Esophagus muscularis mucosa (tissue), 4 donors: Measurements from ENCODE around the gene NSD1. TPM values are rescaled to one million over a fixed set of nuclear protein-coding genes. Genes with fewer than 3 reads are reported as not detected.

Experiments used
- DNase-seq: peaks from one replicate; pipeline ENCODE4 v3.0.0-alpha.2; 2017; ENCODE audit errors: extremely low spot score
- H3K27ac ChIP-seq, 4 donors: fragments of 200-600 bp; sonication (generic); replicated peaks in 1 of 4; 1 replicate in 3 of 4; 2 replicates in 1 of 4; pipeline ENCODE4 v1.5.1; 2016 to 2019; ENCODE audit warnings: mild to moderate bottlenecking in 1 of 4
- H3K27me3 ChIP-seq, 4 donors: fragments of 200-600 bp; sonication (generic); one replicate each; pipeline versions ENCODE4 v1.5.1 to v1.6.0; 2016 to 2019
- H3K36me3 ChIP-seq, 4 donors: fragments of 200-600 bp; sonication (generic); one replicate each; pipeline ENCODE4 v1.5.1; 2016 to 2019
- H3K4me1 ChIP-seq, 4 donors: fragments of 200-600 bp; sonication (generic); one replicate each; pipeline ENCODE4 v1.5.1; 2016 to 2019
- H3K4me3 ChIP-seq, 4 donors: fragments of 200-600 bp; sonication (generic); 1 replicate in 2 of 4; 2 replicates in 2 of 4; pipeline ENCODE4 v1.5.1; 2016 to 2019; ENCODE audit warnings: mild to moderate bottlenecking in 4 of 4, moderate library complexity in 1 of 4
- H3K9me3 ChIP-seq, 4 donors: fragments of 200-600 bp; sonication (generic); 1 replicate in 3 of 4; 2 replicates in 1 of 4; pipeline ENCODE4 v1.5.1; 2016 to 2019
- CTCF ChIP-seq, 3 experiments: fragments of 200-600 bp in 2 of 3; fragments of 450-650 bp in 1 of 3; sonication (generic) in 2 of 3; IDR thresholded peaks; one replicate each; pipeline ENCODE4 v1.5.1; 2017 to 2019; ENCODE audit warnings: antibody characterized with exemption in 3 of 3, mild to moderate bottlenecking in 2 of 3, moderate library complexity in 1 of 3
- EP300 ChIP-seq: sonication (generic); formaldehyde crosslinking; IDR thresholded peaks from one replicate; pipeline ENCODE4 v1.6.1; 2017; ENCODE audit warnings: antibody characterized with exemption
- POLR2A ChIP-seq: fragments of 450-650 bp; IDR thresholded peaks from one replicate; pipeline ENCODE4 v1.6.1; 2017; ENCODE audit warnings: antibody characterized with exemption, moderate library complexity, mild to moderate bottlenecking, low read depth
- POLR2AphosphoS5 ChIP-seq, 2 donors: sonication (generic); formaldehyde crosslinking; IDR thresholded peaks; one replicate each; pipeline ENCODE4 v1.6.1; 2017; ENCODE audit warnings: antibody characterized with exemption in 2 of 2
- WGBS: methylation state at CpG from one replicate; pipeline ENCODE4 v1.1.5; 2018; 5-methylcytosine and 5-hydroxymethylcytosine counted together
- intact Hi-C: fragments of 100-400 bp; cut with DNase I; formaldehyde crosslinking; loops from one replicate; pipeline ENCODE4 v1.15.1; 2023
- total RNA-seq, 4 donors: library from RNA; depleted of rRNA; stranded (reverse); fragments of >200 nt; gene quantifications; one replicate each; pipeline versions ENCODE4 v1.1.0 to v1.2.1, GENCODE V29; 2016

NSD1 gene
- total RNA-seq, 4 donors from 2014 or later: 35.1 to 47.9 (median 43.7) TPM

- H3K4me3 ChIP-seq: no peak overlapping the region
- H3K27me3 ChIP-seq: no peaks in the 10 kb centered on the region
- H3K4me1 ChIP-seq: peaks cover 38 to 48% (median 45%) of the 10 kb centered on the region in 4 donors
- WGBS: 85% methylated on average over 2 of the region's 2 CpGs
- intact Hi-C loops: no loop called here
- no peak for DNase-seq
- no peak overlapping the region for H3K27ac ChIP-seq
- peaks cover 22 to 43% (median 37%) of the 10 kb centered on the region in 4 donors for H3K36me3 ChIP-seq
- TF ChIP-seq POLR2AphosphoS5 (IDR thresholded peaks at IDR 0.05): no peak
- no peak for TF ChIP-seq CTCF (IDR thresholded peaks at IDR 0.05)
- TF ChIP-seq EP300: no peak
- TF ChIP-seq POLR2A: no peak
- no peaks in the 10 kb centered on the region for H3K9me3 ChIP-seq
Observed at GRCh38 chr5:177297922-177298321, 164.3 kb downstream of the NSD1 start.

- no peaks in the 10 kb centered on the region for H3K27me3 ChIP-seq
- 74% methylated on average over 9 of the region's 9 CpGs for WGBS
- intact Hi-C loops: loop anchor here (10.0 kb wide), 1 partner anchor 185 kb away; no protein-coding TSS in a partner anchor
- TF ChIP-seq POLR2A (no peak), CTCF (IDR thresholded peaks at IDR 0.05) (no peak)
- peaks cover 48 to 56% (median 54%) of the 10 kb centered on the region in 4 donors for H3K4me1 ChIP-seq
- H3K27ac ChIP-seq: peak overlapping the region; percentile 62 to 90 (median 78)
- no peak for DNase-seq
- no peaks in the 10 kb centered on the region for H3K9me3 ChIP-seq
- no peak overlapping the region for H3K4me3 ChIP-seq
- peaks cover 12 to 25% (median 20%) of the 10 kb centered on the region in 4 donors for H3K36me3 ChIP-seq
Observed at GRCh38 chr5:177299697-177300096, 166.1 kb downstream of the NSD1 start.

- H3K4me1 ChIP-seq: peaks cover 55 to 63% (median 61%) of the 10 kb centered on the region in 4 donors
- intact Hi-C loops: loop anchor here (10.0 kb wide), 1 partner anchor 186 kb away; no protein-coding TSS in a partner anchor
- no peak overlapping the region for H3K4me3 ChIP-seq
- WGBS: 22% methylated on average over 4 of the region's 4 CpGs
- no peak for TF ChIP-seq EP300
- TF ChIP-seq POLR2AphosphoS5 (IDR thresholded peaks at IDR 0.05): peak; percentile 31 to 61
- no peaks in the 10 kb centered on the region for H3K9me3 ChIP-seq
- H3K27me3 ChIP-seq: no peaks in the 10 kb centered on the region
- no peak for DNase-seq
- H3K36me3 ChIP-seq: peaks cover 5 to 22% (median 18%) of the 10 kb centered on the region in 4 donors
- peak overlapping the region; percentile 62 to 90 (median 78) for H3K27ac ChIP-seq
Observed at GRCh38 chr5:177300236-177300880, 166.8 kb downstream of the NSD1 start.

GRCh38 chr5:177300951-177301350, 167.4 kb downstream of the NSD1 start:
- 96% methylated on average over 2 of the region's 2 CpGs for WGBS
- Histone ChIP-seq H3K27ac (peak overlapping the region; percentile 62 to 90 (median 78)), H3K9me3 (no peaks in the 10 kb centered on the region), H3K4me3 (no peak overlapping the region), H3K27me3 (no peaks in the 10 kb centered on the region), H3K4me1 (peaks cover 57 to 67% (median 64%) of the 10 kb centered on the region in 4 donors), H3K36me3 (peaks cover 0 to 22% (median 18%) of the 10 kb centered on the region in 4 donors)
- no peak for DNase-seq
- intact Hi-C loops: loop anchor here (10.0 kb wide), 1 partner anchor 186 kb away; no protein-coding TSS in a partner anchor
- no peak for TF ChIP-seq CTCF (IDR thresholded peaks at IDR 0.05)
- TF ChIP-seq POLR2AphosphoS5 (IDR thresholded peaks at IDR 0.05): no peak
- TF ChIP-seq EP300: no peak

GRCh38 chr5:177301503-177302165, 168.1 kb downstream of the NSD1 start:
- 53% methylated on average over 5 of the region's 7 CpGs for WGBS
- Histone ChIP-seq H3K27me3 (no peaks in the 10 kb centered on the region), H3K27ac (peak overlapping the region; percentile 52 to 90 (median 75)), H3K36me3 (peaks cover 1 to 22% (median 20%) of the 10 kb centered on the region in 4 donors), H3K4me3 (peak overlapping the region in 1 of 4 donors; percentile 76), H3K9me3 (no peaks in the 10 kb centered on the region), H3K4me1 (peaks cover 55 to 63% (median 59%) of the 10 kb centered on the region in 4 donors)
- intact Hi-C loops: loop anchor here (10.0 kb wide), 1 partner anchor 187 kb away; no protein-coding TSS in a partner anchor
- DNase-seq: no peak
- TF ChIP-seq POLR2A: no peak
- TF ChIP-seq POLR2AphosphoS5 (IDR thresholded peaks at IDR 0.05): no peak
- TF ChIP-seq CTCF (IDR thresholded peaks at IDR 0.05): no peak
- no peak for TF ChIP-seq EP300
